CD4-positive, alpha-beta T cell treated with Interleukin-10 for 1 hour (primary cell): ENCODE data around the gene RPL29.

Experiments used
- DNase-seq: peaks from one replicate; pipeline ENCODE4 v3.0.0-alpha.2; 2020

The RPL29 gene

DNA sequence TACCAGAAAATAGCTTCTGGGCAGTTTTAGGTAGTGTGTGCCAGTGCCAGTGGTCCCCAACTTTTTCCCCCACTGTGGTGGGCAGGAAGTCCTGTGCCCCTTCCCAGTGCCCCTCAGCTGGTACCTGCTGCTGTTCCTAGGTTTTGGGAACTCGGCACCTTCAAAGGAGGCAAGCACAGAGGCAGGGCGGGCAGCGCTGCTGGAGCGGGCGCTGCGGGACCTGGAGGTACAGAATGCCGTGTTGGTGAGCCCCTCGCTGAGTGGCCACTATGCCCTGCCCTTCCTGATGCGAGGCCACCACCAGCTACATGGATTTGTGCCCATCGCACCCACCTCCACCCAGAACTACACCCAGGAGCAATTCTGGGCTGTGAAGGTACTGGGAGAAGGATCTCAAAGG lies 15.4 kb downstream of the RPL29 start:
- no peak for DNase-seq

GRCh38 chr3:51978143-51978502 lies 17.6 kb downstream of the RPL29 start:
- no peak for DNase-seq

- DNase-seq, result peak; percentile 53
These were observed 18.1 kb downstream of the RPL29 start for GRCh38 chr3:51977446-51978142.

GRCh38 chr3:51975852-51976549 lies 19.7 kb downstream of the RPL29 start:
- peak; percentile 42 for DNase-seq

DNA sequence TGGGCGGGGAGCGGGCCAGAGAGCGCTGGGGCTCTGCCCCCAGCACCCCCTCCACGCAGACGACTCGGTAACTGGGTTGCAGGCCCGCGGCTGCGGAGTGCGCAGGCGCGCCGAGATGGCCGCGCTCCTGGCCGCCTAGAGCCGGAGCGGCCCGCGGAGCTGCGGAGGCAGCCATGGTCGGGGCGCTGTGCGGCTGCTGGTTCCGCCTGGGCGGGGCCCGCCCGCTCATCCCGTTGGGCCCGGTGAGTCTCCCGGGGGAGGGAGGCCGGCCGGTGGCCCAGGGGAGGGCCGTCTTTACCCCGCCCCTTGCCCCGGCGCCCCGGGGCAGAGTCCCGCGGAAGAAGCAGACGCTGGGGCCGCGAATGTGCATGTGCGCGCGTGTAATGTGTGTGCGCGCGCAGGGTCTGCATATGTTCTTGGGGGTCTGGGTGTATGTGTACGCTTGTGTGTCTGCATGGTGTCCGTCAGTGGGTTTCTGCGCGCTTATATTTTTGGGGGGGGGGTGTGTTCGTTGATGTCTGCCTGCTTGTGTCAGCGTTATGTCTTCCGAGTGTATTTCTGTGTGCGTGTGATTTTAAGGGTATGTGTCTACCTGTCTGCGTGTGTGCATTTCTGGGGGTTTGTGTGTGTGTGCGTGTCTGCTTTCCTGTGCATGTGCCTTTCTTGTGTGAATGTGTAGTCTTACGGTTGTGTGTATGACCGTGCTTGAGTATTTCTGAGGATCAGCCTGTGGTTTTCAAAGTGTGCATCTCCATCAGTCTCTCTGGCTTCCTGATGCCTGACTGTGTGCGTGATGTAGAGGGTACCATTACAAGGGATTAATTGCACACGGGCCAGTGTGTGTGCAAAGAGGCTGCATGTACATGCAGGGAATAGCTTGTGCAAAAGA lies 20.5 kb downstream of the RPL29 start, which contains the start of gene ABHD14A:
Gene ABHD14A (plus strand): TSS at position 102 of the 889 bp plus-strand sequence. CDS start 72 bp downstream, at position 174.
- peak; percentile 84 for DNase-seq

DNA sequence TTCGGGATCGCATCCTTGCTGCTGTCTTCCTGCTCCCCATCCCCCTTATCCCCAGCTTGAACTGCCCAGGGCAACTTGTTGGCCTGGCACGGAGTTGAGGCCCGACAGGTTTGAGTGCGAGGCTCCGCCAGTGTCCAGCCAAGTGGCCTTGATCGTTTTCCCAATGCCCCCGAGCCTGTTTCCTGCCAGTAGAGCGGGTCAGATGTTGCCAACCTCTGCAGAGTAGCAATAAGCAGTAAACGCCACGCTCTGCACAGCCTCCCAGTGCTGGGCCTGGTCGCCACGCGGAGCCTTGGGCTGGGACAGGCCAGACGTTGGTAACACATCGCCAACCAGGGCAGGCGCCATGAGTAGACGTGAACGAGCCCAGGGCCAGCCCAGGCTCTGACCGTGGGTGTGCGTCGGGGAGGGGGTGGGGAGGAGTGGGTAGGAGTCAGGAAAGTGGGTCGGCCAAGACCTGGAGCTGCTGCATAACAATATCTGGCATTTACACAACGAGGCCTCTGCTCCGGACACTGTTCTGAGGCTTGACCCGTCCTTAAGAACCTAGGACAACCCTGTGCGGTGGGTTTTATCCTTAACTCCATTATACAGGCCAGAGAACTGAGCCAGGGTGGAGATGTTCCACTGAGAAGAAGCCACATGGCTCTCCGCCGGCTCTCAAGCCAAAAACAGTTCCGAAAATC lies 21.3 kb downstream of the RPL29 start:
- DNase-seq, result peak; percentile 19

DNA sequence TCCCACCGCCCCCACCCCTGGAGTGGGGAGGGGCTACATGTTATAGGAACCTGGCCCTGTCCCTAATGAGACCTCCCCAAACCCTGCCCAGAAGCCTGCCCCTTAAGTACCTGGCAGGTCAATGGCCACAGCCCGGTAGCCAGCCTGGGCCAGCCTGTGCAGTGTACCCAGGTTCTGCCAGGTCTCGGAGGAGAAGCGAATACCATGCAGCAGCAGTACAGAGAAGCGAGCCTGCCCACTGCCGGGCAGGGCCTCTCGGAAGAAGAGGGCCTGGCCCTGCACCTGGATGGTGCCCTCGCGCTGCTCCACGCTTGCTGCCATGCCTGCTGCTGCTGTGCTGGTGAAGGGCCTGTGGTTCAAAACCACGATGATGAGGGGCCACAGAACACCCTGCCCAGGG lies 24.3 kb downstream of the RPL29 start:
- DNase-seq, result no peak

GRCh38 chr3:51970606-51971300 lies 24.9 kb downstream of the RPL29 start:
- DNase-seq, result no peak

- no peak for DNase-seq
These were observed 25.9 kb downstream of the RPL29 start for GRCh38 chr3:51969841-51970240.

- DNase-seq, result no peak
These were observed 26.6 kb downstream of the RPL29 start for GRCh38 chr3:51968883-51969678.

DNA sequence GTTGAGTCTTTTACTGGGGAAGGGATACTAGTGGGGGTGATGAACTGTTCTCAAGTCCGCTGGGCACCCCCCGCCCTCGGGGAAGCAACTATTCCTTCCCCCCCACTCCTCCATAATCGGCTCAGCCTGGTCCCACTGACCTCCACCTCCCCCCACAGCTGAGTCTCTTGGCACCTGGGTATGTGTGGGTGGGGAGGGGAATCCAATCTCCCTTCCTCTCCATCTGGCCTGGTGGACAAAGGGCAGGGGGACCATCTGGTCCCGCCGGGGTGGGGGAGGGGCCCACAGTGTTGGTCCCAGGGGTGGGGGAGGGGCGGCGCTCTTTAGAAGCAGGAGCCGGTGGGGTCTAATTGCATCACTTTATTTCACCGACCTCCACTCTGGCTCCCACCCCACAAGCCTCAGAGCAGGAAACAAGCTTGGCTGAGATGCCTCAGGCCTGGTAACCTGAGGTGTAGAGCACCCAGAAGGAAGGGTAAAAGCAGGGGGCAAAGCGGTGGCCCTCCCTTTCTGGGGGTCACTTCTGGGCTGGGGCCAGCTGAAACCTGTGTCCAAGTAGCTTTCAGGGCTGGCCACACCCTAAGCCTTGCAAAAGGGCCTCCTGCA lies 27.4 kb downstream of the RPL29 start:
- DNase-seq, result no peak

DNA sequence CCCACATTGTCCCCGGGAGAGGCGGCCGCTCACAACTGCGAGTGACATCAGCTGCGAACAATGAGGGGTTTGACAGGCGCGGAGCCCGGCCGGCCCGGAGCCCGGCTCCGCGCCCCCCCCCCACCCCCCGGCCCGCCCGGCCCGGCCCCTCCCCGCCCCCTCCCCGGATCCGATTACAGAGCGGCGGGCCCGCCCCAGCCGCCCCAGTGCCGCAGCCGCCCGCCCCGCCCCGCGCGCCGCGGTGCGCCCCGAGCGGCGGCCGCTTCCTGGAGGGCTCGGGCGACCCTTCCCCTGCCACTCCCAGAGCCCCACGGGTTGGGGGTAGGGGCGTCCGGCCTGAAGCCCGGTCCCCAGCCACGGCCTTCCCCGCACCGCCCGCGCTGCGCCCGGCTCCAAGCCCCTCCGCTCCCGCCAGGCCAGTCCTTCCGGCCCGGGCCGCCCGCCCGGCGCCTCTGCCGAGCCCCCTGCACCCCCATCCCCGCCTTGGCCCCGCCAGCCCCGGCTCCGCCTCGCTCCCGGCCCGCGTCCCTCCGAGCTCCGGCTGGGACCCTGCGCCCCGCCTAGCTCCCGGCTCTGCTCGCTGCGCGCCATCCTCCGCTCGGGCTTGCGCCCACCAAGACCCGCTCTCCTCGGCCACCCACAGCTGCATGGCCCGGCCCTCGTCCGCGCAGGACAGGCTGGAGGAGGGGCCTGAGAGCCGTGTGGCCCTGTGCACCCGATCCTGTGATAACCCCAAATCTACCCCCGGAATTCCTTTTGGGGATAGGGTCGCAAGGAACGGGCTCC lies 28.1 kb downstream of the RPL29 start, which contains the start of gene PCBP4:
Gene PCBP4 (minus strand): TSS at position 71 of the 786 bp plus-strand sequence. CDS start 6,214 bp downstream, outside the sequence.
- peak; percentile 47 for DNase-seq

- DNase-seq, result no peak
These were observed 28.7 kb downstream of the RPL29 start for GRCh38 chr3:51966922-51967383.

DNA sequence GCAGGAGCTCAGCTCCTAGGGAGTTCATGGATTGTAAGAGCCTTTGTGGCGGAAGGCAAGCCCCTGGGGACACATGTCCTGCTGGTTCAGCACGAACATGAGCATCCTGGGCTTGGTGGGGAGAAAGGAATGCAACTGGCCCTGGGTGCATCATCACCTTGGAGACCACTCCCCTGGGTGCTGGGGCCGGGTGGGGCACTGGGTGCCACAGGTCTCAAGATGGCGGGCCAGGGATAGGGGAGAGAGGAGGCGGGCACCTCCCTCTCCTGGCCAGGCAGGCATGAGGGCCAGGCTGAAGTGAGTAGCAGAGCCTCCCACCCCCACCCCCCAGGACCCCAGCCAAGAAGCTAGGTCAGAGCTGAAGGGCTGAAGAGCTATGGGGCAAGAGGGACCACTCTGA lies 29.2 kb downstream of the RPL29 start:
- no peak for DNase-seq

DNA sequence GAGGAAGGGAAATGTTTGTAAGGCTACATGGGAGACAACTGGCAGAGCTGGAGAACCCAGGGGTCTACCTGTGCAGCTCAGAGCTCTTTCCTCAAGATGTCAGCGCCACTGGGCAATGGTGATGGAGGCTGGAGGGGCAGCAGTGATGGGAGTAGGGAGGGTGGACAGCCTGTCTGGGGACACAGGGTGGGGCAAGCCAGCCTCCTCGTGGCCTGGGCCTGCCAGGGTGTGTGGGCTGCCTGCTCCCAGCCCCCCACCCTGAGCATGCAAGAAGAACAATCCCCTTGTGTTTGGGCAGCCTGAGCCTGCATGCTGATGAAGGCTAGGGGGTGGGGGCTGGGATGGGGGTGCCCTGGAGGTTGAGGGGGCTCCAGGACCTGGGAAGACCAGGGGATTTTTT lies 29.7 kb downstream of the RPL29 start:
- DNase-seq, result no peak

- DNase-seq, result no peak
These were observed 31.2 kb downstream of the RPL29 start for GRCh38 chr3:51964521-51964920.

DNA sequence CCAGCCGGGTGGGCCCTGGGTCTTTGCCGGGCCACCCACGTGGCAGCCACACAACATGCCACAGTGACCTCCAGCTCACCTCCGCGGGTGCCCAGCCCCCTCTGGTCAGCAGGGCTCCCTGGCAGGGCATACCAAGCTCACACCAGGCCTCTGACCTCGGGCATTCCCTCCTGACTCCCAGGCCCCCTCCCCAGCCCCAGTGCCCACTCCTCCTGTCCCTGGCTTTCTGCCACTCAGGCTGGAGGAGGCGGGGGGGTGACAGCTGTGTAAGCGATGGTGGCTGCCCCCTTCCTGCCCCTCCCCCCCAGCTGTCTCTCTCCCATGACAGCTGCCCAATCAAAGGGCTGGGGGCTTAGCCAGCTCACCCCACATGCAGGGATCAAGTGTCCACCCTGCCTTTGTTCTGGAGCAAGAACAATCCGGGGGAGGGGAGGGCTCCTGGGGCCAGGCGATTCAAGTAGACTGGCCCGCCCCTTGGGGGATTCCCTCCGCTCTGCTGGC lies 31.7 kb downstream of the RPL29 start:
- DNase-seq, result no peak

DNA sequence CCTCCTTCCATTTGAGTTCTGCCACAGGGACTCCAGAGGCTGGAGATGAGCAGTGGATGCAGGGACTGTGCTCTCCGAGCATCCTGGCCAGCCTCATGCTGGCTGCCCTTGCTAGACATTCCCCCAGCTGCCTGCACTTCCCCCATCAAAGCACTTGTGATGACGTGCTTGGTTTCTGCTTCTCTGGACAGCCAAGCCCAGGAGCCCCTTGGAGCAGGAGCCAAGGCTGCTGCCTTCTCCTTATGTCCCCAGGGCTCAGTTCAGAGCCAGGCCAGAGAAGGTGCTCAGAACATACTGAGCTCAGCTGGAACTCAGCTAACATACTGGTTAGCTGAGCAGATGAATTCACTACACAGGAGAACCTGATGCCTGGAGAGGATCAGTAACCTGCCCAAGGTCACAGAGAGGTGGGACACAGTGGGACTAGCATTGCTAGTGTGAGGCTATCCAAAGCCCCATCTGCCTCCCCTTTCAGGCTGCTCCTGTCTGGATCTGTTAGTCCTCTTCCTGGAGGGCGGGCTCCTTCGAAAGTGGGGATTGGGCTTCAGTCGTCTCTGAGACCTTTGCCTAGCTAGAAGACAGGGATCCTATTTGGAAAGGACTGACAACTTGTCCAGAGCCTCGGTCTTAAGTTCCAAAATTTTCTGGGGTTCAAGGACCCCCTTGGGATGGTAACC lies 32.7 kb downstream of the RPL29 start:
- DNase-seq, result no peak
